Panc1 (cell line): ENCODE measurements around the gene UNC13C.
A peak's percentile ranks its signal among the peaks of the same experiment; 100 is the strongest.

Experiments used
- CTCF ChIP-seq: fragments of 450-650 bp; IDR thresholded peaks from 2 replicates; pipeline ENCODE4 v1.5.1; 2017; ENCODE audit warnings: mild to moderate bottlenecking
- POLR2AphosphoS5 ChIP-seq: IDR thresholded peaks from 2 replicates; pipeline ENCODE4 v1.6.1; 2012; ENCODE audit warnings: mild to moderate bottlenecking, low read depth, low read length, moderate library complexity
- REST ChIP-seq, 2 experiments: IDR thresholded peaks; 2 replicates each; pipeline ENCODE4 v1.6.1; 2011 to 2012; ENCODE audit warnings: low read depth in 2 of 2, control low read depth in 1 of 2, low read length in 1 of 2, mild to moderate bottlenecking in 1 of 2, moderate library complexity in 1 of 2; ENCODE audit not compliant: insufficient read depth in 1 of 2

- TF ChIP-seq REST (IDR thresholded peaks at IDR 0.05; ENCODE audit: insufficient read depth in 1 of 2, low read depth in 2 of 2, low read length in 1 of 2) (no peak), CTCF (peak; percentile 28), POLR2AphosphoS5 (no peak)
Observed at GRCh38 chr15:54273928-54274327, 295.7 kb downstream of the UNC13C start.
